OCI-LY3 (cell line): ENCODE data around the gene CDC14A.
A peak's percentile ranks its signal among the peaks of the same experiment; 100 is the strongest.

Source experiments
- H2AFZ ChIP-seq: fragments of 200-600, 300-600 bp; shearing (Covaris generic); 2 replicates; pipeline ENCODE4 v1.6.0; 2014; ENCODE audit warnings: antibody characterized with exemption, low read depth, low read length
- H3K27ac ChIP-seq: fragments of 200-600, 300-600 bp; sonication (generic); 2 replicates; pipeline ENCODE4 v1.5.1; 2014; ENCODE audit warnings: mild to moderate bottlenecking, low read length, moderate library complexity, mixed read lengths
- H3K27me3 ChIP-seq: fragments of 200-600, 300-600 bp; sonication (generic); 2 replicates; pipeline ENCODE4 v1.6.1; 2014; ENCODE audit warnings: low read depth, low read length, mixed read lengths
- H3K36me3 ChIP-seq: fragments of 200-600, 300-600 bp; sonication (generic); replicated peaks from 2 replicates; pipeline ENCODE3; 2014; ENCODE audit warnings: low read depth, low read length, mixed read lengths
- H3K4me1 ChIP-seq: fragments of 300-600, 200-600 bp; sonication (generic); 2 replicates; pipeline ENCODE4 v1.6.1; 2014; ENCODE audit warnings: low read length, mixed read lengths
- H3K4me2 ChIP-seq: fragments of 200-600, 300-600 bp; sonication (generic); 2 replicates; pipeline ENCODE4 v1.6.1; 2014; ENCODE audit warnings: low read length, mixed read lengths
- H3K4me3 ChIP-seq: fragments of 300-600, 200-600 bp; sonication (generic); 2 replicates; pipeline ENCODE4 v1.5.1; 2014; ENCODE audit warnings: antibody characterized with exemption, mild to moderate bottlenecking, low read length, moderate library complexity
- H3K79me2 ChIP-seq: fragments of 300-600, 200-600 bp; shearing (Covaris generic); 2 replicates; pipeline ENCODE4 v1.6.1; 2014; ENCODE audit warnings: mild to moderate bottlenecking, low read length, mixed read lengths
- H3K9ac ChIP-seq: fragments of 300-600, 200-600 bp; shearing (Covaris generic); 2 replicates; pipeline ENCODE4 v1.6.0; 2014; ENCODE audit warnings: mild to moderate bottlenecking, low read length, moderate library complexity
- H3K9me3 ChIP-seq: fragments of 200-600, 300-600 bp; shearing (Covaris generic); 2 replicates; pipeline ENCODE4 v1.6.1; 2014; ENCODE audit warnings: low read length, mixed read lengths; ENCODE audit not compliant: insufficient read depth
- H4K20me1 ChIP-seq: fragments of 200-600, 300-600 bp; sonication (generic); 2 replicates; pipeline ENCODE4 v1.6.1; 2016; ENCODE audit warnings: low read length, mixed read lengths; ENCODE audit not compliant: insufficient read depth
- EZH2phosphoT487 ChIP-seq: fragments of 200-600 bp; shearing (Covaris generic); IDR thresholded peaks from 2 replicates; pipeline ENCODE4 v1.6.1; 2018; ENCODE audit warnings: antibody characterized with exemption, mixed run types, low read depth
- TF ChIP-seq, protein P1 (sequence below): fragments of 200-600, 300-600 bp; sonication (generic); IDR thresholded peaks from 2 replicates; pipeline ENCODE4 v1.5.1; 2014; ENCODE audit warnings: antibody characterized with exemption, low read length, low read depth

Gene CDC14A

DNA sequence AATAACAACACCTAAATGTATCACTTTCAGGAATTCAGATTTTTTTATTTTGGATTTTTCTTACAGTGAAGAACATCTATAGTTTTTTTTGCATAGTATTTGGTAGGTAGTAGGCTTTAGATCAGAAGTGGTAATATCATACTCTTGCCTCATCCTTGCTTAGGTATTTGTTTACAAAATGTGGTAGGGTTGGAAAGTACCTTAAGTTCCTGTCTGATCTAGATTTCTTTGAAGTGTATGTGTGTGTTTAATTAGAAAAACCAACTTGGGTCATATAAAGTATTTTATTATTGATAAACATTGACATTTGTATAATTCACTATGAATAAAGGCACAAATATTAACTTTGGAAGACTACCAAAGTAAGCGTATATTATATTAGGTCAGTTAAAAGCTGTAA lies 100.3 kb downstream of the CDC14A start:
- Histone ChIP-seq H3K36me3 (no peaks in the 10 kb centered on the region), H3K4me3 (no peak overlapping the region), H3K4me1 (0 out of 2 replicates have a peak, but pooled peaks cover 3% of the 10 kb centered on the region), H4K20me1 (no peaks in the 10 kb centered on the region), H3K9me3 (no peaks in the 10 kb centered on the region), H3K27me3 (no peaks in the 10 kb centered on the region), H3K79me2 (no peaks in the 10 kb centered on the region), H3K4me2 (no peak overlapping the region), H2AFZ (no peak overlapping the region), H3K9ac (no peak overlapping the region), H3K27ac (no peak overlapping the region)
- TF ChIP-seq, protein P1, sequence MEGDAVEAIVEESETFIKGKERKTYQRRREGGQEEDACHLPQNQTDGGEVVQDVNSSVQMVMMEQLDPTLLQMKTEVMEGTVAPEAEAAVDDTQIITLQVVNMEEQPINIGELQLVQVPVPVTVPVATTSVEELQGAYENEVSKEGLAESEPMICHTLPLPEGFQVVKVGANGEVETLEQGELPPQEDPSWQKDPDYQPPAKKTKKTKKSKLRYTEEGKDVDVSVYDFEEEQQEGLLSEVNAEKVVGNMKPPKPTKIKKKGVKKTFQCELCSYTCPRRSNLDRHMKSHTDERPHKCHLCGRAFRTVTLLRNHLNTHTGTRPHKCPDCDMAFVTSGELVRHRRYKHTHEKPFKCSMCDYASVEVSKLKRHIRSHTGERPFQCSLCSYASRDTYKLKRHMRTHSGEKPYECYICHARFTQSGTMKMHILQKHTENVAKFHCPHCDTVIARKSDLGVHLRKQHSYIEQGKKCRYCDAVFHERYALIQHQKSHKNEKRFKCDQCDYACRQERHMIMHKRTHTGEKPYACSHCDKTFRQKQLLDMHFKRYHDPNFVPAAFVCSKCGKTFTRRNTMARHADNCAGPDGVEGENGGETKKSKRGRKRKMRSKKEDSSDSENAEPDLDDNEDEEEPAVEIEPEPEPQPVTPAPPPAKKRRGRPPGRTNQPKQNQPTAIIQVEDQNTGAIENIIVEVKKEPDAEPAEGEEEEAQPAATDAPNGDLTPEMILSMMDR: no peak
- no peak for TF ChIP-seq EZH2phosphoT487

DNA sequence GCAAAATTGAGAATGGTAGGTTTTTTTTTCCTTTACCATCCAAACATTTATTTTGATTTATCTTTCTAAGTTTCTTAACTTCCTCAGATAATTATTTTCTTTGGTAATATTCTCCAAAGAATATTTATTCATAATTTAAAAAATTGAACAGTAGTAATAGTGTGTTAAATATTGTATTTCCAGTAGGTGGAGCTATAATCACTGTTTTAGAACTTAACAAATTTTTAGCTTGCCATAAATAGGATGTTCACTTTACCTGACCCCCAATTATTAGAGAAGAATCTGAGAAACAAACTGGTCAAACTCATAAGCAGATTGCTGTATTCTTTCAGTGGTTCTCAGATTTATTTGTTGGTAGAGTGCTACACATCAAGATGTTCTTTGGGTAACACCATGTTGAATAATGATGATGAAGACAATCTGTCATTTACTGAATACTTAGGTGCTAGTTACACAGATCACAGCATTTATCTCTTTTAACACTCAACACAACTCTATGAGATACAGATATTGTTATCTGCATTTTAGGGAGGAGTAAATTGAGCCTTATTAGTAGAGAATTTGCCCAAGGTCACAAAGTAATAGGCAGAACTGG lies 103.3 kb downstream of the CDC14A start:
- no peaks in the 10 kb centered on the region for H3K79me2 ChIP-seq
- H3K4me2 ChIP-seq: no peak overlapping the region
- no peak overlapping the region for H3K4me3 ChIP-seq
- no peaks in the 10 kb centered on the region for H3K27me3 ChIP-seq
- TF ChIP-seq EZH2phosphoT487: no peak
- TF ChIP-seq, protein P1: peak; percentile 45
- peaks cover 7% of the 10 kb centered on the region for H3K4me1 ChIP-seq
- no peak overlapping the region for H3K27ac ChIP-seq
- H2AFZ ChIP-seq: no peak overlapping the region
- H3K9ac ChIP-seq: no peak overlapping the region
- H3K36me3 ChIP-seq: no peaks in the 10 kb centered on the region
- H4K20me1 ChIP-seq: no peaks in the 10 kb centered on the region
- no peaks in the 10 kb centered on the region for H3K9me3 ChIP-seq

DNA sequence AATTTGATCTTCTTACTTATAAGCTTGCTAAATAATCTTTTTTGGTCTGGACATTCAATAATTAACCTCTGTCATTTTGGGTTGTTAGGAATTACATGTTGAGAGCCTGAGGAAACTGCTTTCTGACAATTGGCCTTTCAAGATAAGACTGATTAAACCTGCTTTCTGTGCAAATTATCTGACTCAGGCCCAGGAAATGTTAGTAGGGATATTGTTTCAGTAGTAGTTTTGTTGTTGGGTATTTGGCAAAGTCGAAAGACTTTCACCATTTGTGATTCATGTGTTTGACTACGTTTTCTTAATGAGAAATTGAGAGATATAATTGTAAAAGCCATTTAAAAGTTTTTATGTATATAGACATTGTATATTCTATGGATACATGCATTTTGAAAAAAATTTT lies 104.6 kb downstream of the CDC14A start:
- no peak for TF ChIP-seq EZH2phosphoT487
- TF ChIP-seq, protein P1: no peak
- no peak overlapping the region for H3K4me2 ChIP-seq
- H2AFZ ChIP-seq: no peak overlapping the region
- H3K36me3 ChIP-seq: no peaks in the 10 kb centered on the region
- no peaks in the 10 kb centered on the region for H4K20me1 ChIP-seq
- peaks cover 7% of the 10 kb centered on the region for H3K4me1 ChIP-seq
- H3K79me2 ChIP-seq: no peaks in the 10 kb centered on the region
- no peak overlapping the region for H3K9ac ChIP-seq
- H3K27ac ChIP-seq: no peak overlapping the region
- H3K4me3 ChIP-seq: no peak overlapping the region
- H3K9me3 ChIP-seq: no peaks in the 10 kb centered on the region
- no peaks in the 10 kb centered on the region for H3K27me3 ChIP-seq

DNA sequence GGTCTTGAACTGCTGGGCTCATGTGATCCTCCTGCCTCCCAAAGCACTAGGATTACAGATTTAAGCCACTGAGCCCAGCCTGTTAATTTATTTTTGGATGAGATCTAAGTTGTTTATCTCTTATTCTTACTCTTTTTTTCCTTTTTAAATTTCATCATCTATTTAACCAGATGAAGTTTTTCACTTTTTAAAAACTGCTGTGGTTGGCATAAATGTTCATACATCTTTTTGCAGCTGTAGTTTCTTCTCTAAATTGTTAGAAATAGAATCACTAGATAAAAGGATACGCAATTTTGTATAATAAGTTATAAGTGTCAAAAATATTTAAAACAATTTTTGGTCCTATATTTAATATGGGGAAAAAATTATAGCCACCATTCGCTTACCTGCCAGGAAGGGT lies 105.4 kb downstream of the CDC14A start:
- H3K4me2 ChIP-seq: no peak overlapping the region
- H3K9me3 ChIP-seq: no peaks in the 10 kb centered on the region
- no peaks in the 10 kb centered on the region for H4K20me1 ChIP-seq
- no peaks in the 10 kb centered on the region for H3K27me3 ChIP-seq
- no peaks in the 10 kb centered on the region for H3K36me3 ChIP-seq
- H3K79me2 ChIP-seq: no peaks in the 10 kb centered on the region
- TF ChIP-seq, protein P1: no peak
- TF ChIP-seq EZH2phosphoT487: no peak
- H3K4me3 ChIP-seq: no peak overlapping the region
- H2AFZ ChIP-seq: no peak overlapping the region
- no peak overlapping the region for H3K9ac ChIP-seq
- H3K27ac ChIP-seq: no peak overlapping the region
- peaks cover 4% of the 10 kb centered on the region for H3K4me1 ChIP-seq
